ENCODE results near the gene CEP68.

DNA sequence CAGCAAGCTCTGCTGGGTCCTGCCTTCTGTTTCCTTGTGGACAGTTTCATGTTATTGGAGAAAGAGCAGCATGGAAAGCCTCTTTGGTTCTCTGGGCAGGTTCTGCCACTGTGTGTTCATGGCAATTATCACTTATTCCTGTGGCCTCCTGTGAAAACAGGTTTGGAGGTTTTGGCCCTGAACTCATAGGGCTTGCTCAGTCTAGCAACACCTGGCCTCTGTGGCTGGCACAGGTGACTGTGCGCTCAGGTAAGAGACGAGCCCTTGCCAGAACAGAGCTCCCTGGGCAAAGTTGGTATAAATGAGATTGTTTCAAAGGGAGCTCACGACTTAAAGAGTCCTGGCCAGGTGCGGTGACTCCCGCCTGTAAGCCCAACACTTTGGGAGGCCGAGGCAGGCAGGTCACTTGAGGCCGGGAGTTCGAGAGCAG, 5.7 kb downstream of the CEP68 start:
- no peak for TF ChIP-seq USF2 (IDR thresholded peaks at IDR 0.05)
- TF ChIP-seq RAD21 (conservative IDR thresholded peaks at IDR 0.05 in 1 of 2, IDR thresholded peaks at IDR 0.05 in 1 of 2): no peak
- TF ChIP-seq, protein P1, sequence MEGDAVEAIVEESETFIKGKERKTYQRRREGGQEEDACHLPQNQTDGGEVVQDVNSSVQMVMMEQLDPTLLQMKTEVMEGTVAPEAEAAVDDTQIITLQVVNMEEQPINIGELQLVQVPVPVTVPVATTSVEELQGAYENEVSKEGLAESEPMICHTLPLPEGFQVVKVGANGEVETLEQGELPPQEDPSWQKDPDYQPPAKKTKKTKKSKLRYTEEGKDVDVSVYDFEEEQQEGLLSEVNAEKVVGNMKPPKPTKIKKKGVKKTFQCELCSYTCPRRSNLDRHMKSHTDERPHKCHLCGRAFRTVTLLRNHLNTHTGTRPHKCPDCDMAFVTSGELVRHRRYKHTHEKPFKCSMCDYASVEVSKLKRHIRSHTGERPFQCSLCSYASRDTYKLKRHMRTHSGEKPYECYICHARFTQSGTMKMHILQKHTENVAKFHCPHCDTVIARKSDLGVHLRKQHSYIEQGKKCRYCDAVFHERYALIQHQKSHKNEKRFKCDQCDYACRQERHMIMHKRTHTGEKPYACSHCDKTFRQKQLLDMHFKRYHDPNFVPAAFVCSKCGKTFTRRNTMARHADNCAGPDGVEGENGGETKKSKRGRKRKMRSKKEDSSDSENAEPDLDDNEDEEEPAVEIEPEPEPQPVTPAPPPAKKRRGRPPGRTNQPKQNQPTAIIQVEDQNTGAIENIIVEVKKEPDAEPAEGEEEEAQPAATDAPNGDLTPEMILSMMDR (IDR thresholded peaks at IDR 0.05): no peak
- TF ChIP-seq HDAC2 (IDR thresholded peaks at IDR 0.05): no peak
- TF ChIP-seq, protein P2, sequence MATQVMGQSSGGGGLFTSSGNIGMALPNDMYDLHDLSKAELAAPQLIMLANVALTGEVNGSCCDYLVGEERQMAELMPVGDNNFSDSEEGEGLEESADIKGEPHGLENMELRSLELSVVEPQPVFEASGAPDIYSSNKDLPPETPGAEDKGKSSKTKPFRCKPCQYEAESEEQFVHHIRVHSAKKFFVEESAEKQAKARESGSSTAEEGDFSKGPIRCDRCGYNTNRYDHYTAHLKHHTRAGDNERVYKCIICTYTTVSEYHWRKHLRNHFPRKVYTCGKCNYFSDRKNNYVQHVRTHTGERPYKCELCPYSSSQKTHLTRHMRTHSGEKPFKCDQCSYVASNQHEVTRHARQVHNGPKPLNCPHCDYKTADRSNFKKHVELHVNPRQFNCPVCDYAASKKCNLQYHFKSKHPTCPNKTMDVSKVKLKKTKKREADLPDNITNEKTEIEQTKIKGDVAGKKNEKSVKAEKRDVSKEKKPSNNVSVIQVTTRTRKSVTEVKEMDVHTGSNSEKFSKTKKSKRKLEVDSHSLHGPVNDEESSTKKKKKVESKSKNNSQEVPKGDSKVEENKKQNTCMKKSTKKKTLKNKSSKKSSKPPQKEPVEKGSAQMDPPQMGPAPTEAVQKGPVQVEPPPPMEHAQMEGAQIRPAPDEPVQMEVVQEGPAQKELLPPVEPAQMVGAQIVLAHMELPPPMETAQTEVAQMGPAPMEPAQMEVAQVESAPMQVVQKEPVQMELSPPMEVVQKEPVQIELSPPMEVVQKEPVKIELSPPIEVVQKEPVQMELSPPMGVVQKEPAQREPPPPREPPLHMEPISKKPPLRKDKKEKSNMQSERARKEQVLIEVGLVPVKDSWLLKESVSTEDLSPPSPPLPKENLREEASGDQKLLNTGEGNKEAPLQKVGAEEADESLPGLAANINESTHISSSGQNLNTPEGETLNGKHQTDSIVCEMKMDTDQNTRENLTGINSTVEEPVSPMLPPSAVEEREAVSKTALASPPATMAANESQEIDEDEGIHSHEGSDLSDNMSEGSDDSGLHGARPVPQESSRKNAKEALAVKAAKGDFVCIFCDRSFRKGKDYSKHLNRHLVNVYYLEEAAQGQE (IDR thresholded peaks at IDR 0.05): no peak
- no peak for TF ChIP-seq ZFP36 (IDR thresholded peaks at IDR 0.05; ENCODE audit: borderline replicate concordance, partially characterized antibody)
- TF ChIP-seq POLR2A (IDR thresholded peaks at IDR 0.05; ENCODE audit: low read length): no peak
- no peak for TF ChIP-seq SREBF2 (IDR thresholded peaks at IDR 0.05)
- no peak for TF ChIP-seq CHD2 (IDR thresholded peaks at IDR 0.05; ENCODE audit: low read length, partially characterized antibody)
- TF ChIP-seq CEBPB (IDR thresholded peaks at IDR 0.05): no peak
- TF ChIP-seq EP300 (IDR thresholded peaks at IDR 0.05): no peak

Measured in A549 (cell line).